Measurements from ENCODE around the gene TRPM2. TPM values are rescaled to one million over a fixed set of nuclear protein-coding genes. Genes with fewer than 3 reads are reported as not detected.
"Not testable (repeated sequence)": the region's sequence is repeated elsewhere in the genome, so short reads cannot be mapped to it uniquely, and the experiment has no call there.

TRPM2 gene
- total RNA-seq, 4 donors from 2014 or later, result 3.9 to 9.3 (median 6.6) TPM

- no peak for TF ChIP-seq CTCF (IDR thresholded peaks at IDR 0.05)
- no peak for DNase-seq (ENCODE audit: low spot score)
- ATAC-seq (ENCODE audit: low FRiP score), result no peak
These were observed 3.2 kb downstream of the TRPM2 start for GRCh38 chr21:44356636-44357035.

- DNase-seq (ENCODE audit: low spot score) (no peak), ATAC-seq (ENCODE audit: low FRiP score) (no peak)
These were observed 3.8 kb downstream of the TRPM2 start for GRCh38 chr21:44357064-44357837.

DNA sequence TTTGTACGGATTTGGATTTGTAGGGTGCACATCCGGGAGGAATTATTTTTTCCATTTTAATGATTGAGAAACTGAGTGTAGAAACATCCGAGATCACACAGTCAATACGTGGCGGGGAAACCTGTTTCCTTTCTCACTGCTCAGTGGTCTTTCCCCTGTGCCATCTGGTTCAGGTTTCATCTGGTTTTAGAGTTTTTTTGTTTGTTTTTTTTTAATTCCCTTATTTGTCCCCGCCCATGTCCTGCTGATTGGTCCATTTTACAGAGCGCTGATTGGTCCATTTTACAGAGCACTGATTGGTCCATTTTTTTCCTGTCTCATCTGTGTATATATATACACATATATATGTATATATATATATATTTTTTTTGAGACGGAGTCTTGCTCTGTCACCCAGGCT is 6.0 kb downstream of the TRPM2 start:
- ATAC-seq (ENCODE audit: low FRiP score), result no peak
- TF ChIP-seq CTCF (IDR thresholded peaks at IDR 0.05), result no peak
- no peak for DNase-seq (ENCODE audit: low spot score)

More at GRCh38 chr21:44357064-44357837, 3.8 kb downstream of the TRPM2 start:
- TF ChIP-seq CTCF (IDR thresholded peaks at IDR 0.05), result no peak

GRCh38 chr21:44360159-44360558 is 6.7 kb downstream of the TRPM2 start:
- DNase-seq (ENCODE audit: low spot score) (no peak), ATAC-seq (ENCODE audit: low FRiP score) (no peak)
- TF ChIP-seq CTCF (IDR thresholded peaks at IDR 0.05), result no peak

DNA sequence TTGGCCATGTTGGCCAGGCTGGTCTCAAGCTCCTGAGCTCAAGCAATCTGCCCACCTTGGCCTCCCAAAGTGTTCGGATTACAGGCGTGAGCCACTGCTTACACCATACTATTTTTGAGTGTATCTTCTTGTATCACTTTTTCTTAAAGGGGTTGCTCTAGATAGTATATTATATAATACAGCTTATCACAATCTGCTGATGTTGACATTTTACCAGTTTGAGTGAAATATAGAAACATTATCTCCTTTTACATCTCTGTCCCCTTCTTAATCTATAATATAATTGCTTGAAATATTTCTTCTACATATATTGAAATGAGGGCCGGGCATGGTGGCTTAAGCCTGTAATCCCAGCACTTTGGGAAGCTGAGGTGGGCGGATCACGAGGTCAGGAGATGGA is 8.5 kb downstream of the TRPM2 start:
- not testable (repeated sequence) for DNase-seq (ENCODE audit: low spot score); ATAC-seq (ENCODE audit: low FRiP score)

GRCh38 chr21:44363278-44363677 is 9.9 kb downstream of the TRPM2 start:
- ATAC-seq (ENCODE audit: low FRiP score), result no peak
- DNase-seq (ENCODE audit: low spot score), result no peak
- TF ChIP-seq CTCF (IDR thresholded peaks at IDR 0.05), result no peak

DNA sequence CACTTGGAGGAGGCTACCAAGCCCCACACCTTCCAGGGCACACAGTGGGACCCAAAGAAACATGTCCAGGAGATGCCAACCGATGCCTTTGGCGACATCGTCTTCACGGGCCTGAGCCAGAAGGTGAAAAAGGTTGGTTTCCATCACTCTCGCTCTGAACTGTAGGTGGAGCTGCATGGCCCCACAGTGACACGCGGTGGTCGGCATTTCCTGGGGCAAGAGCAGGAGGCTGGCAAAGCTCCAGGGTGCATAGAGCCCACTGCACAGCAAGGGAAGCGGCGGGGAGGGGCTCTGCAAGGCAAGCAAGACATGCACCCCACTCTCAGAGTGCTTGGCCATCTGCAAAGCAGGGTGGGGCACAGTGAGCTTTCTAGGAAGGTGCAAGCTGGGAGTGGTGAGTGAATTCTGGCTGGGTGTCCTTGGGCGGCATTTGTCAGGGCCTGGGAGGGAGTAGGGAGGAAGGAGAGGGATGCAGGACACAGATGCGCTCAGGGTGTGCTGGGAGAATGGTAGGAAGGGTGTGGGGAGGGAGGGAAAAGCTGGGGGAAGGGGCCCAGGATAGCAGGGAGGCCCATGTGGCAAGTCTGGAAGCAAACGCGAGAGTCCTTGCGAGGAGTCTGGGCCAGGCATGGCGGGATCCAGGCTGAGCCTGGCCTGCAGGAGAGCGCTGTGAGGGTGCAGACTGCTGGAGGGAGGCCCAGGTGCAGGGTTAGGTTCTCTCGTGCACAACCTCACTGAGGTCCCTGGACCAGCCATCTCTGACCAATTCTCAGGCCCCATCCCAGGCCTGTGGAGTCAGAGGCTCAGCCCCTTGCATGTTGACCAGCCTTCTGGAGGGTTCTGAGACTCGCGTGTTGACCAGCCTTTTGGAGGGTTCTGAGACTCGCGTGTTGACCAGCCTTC is 11.0 kb downstream of the TRPM2 start:
- DNase-seq (ENCODE audit: low spot score) (no peak), ATAC-seq (ENCODE audit: low FRiP score) (no peak)
- no peak for TF ChIP-seq CTCF (IDR thresholded peaks at IDR 0.05)
